ENCODE data around the gene GDF2. TPM values are rescaled to one million over a fixed set of nuclear protein-coding genes. Genes with fewer than 3 reads are reported as not detected.

The GDF2 gene
- total RNA-seq, 2 donors from 2014 or later = not detected

- H3K4me3 ChIP-seq = no peak overlapping the region
- no peak for TF ChIP-seq CTCF (IDR thresholded peaks at IDR 0.05)
- no peaks in the 10 kb centered on the region for H3K9me3 ChIP-seq
- no peak overlapping the region for H3K9ac ChIP-seq (ENCODE audit: low read depth in 2 of 2, low read length in 2 of 2)
- intact Hi-C loops (cut with DNase I) = no loop called here
- no peak overlapping the region for H3K27ac ChIP-seq
- H3K27me3 ChIP-seq = peaks cover 21% of the 10 kb centered on the region
- DNase-seq = no peak
- H3K36me3 ChIP-seq = no peaks in the 10 kb centered on the region
- no peaks in the 10 kb centered on the region for H3K4me1 ChIP-seq
Measured at GRCh38 chr10:47296941-47297340, 25.3 kb upstream of the GDF2 start.

GRCh38 chr10:47297866-47298540 lies 24.3 kb upstream of the GDF2 start:
- no peaks in the 10 kb centered on the region for H3K9me3 ChIP-seq
- no peak for DNase-seq
- no peak for TF ChIP-seq CTCF (IDR thresholded peaks at IDR 0.05)
- no peak overlapping the region for H3K27ac ChIP-seq
- H3K4me3 ChIP-seq = no peak overlapping the region
- intact Hi-C loops (cut with DNase I) = no loop called here
- peaks cover 21% of the 10 kb centered on the region for H3K27me3 ChIP-seq
- no peak overlapping the region for H3K9ac ChIP-seq (ENCODE audit: low read depth in 2 of 2, low read length in 2 of 2)
- no peaks in the 10 kb centered on the region for H3K36me3 ChIP-seq
- no peaks in the 10 kb centered on the region for H3K4me1 ChIP-seq

DNA sequence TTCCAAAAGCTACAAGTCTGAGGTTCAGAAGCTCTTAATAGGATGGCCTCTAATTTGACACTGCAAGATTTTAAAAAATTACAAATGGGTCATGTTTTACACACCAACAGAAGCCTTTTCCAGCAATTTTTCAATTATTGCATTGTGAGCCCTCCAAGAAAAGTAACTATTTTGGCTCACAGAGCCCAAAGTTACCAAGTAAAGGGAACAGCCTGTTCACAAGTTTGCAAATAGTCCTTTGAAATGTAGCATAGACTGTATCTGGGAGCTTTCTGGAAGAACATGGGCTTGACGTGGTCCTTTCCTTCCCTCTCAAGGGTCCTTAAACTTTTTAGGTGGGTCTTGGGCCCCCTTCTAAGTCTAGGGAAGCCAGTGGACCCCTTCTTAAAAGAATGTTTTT lies 23.5 kb upstream of the GDF2 start:
- no peaks in the 10 kb centered on the region for H3K4me1 ChIP-seq
- no peak for TF ChIP-seq CTCF (IDR thresholded peaks at IDR 0.05)
- H3K9ac ChIP-seq (ENCODE audit: low read depth in 2 of 2, low read length in 2 of 2) = no peak overlapping the region
- intact Hi-C loops (cut with DNase I) = no loop called here
- no peaks in the 10 kb centered on the region for H3K9me3 ChIP-seq
- DNase-seq = no peak
- no peak overlapping the region for H3K27ac ChIP-seq
- peaks cover 21% of the 10 kb centered on the region for H3K27me3 ChIP-seq
- no peak overlapping the region for H3K4me3 ChIP-seq
- H3K36me3 ChIP-seq = no peaks in the 10 kb centered on the region

GRCh38 chr10:47299611-47300428 lies 22.4 kb upstream of the GDF2 start, which contains the start of gene GDF10:
Gene GDF10 (plus strand): TSS chr10:47300197. CDS start chr10:47300652, 455 bp downstream.
- H3K27ac ChIP-seq = no peak within 1 kb of the TSS
- no peak for DNase-seq
- H3K4me1 ChIP-seq = no peaks in the 10 kb centered on the region
- H3K27me3 ChIP-seq = peaks cover 21% of the 10 kb centered on the region
- H3K9ac ChIP-seq (ENCODE audit: low read depth in 2 of 2, low read length in 2 of 2) = no peak within 1 kb of the TSS
- H3K36me3 ChIP-seq = no peaks in the 10 kb centered on the region
- H3K4me3 ChIP-seq = peak within 1 kb of the TSS; percentile 11
- intact Hi-C loops (cut with DNase I) = no loop called here
- no peak for TF ChIP-seq CTCF (IDR thresholded peaks at IDR 0.05)
- H3K9me3 ChIP-seq = no peaks in the 10 kb centered on the region

GRCh38 chr10:47300429-47300931 lies 21.8 kb upstream of the GDF2 start:
- no peak for TF ChIP-seq CTCF (IDR thresholded peaks at IDR 0.05)
- H3K9ac ChIP-seq (ENCODE audit: low read depth in 2 of 2, low read length in 2 of 2) = no peak overlapping the region
- no peak for DNase-seq
- no peaks in the 10 kb centered on the region for H3K36me3 ChIP-seq
- intact Hi-C loops (cut with DNase I) = no loop called here
- H3K4me3 ChIP-seq = peak overlapping the region; percentile 11
- H3K9me3 ChIP-seq = no peaks in the 10 kb centered on the region
- H3K27me3 ChIP-seq = peaks cover 21% of the 10 kb centered on the region
- no peaks in the 10 kb centered on the region for H3K4me1 ChIP-seq
- H3K27ac ChIP-seq = no peak overlapping the region
